Brain microvascular endothelial cell (primary cell): ENCODE data around the gene TYW1B.
"Not testable (repeated sequence)": the region's sequence is repeated elsewhere in the genome, so short reads cannot be mapped to it uniquely, and the experiment has no call there.

ENCODE experiments used
- DNase-seq: peaks from one replicate; pipeline ENCODE4 v3.0.0-alpha.2; 2020
- H3K27ac ChIP-seq: fragments of 250-450 bp; sonication (Bioruptor Pico); 2 replicates; pipeline ENCODE4 v1.5.1; 2020; ENCODE audit warnings: mild to moderate bottlenecking, moderate library complexity
- H3K27me3 ChIP-seq: fragments of 250-450 bp; sonication (Bioruptor Pico); replicated peaks from 2 replicates; pipeline ENCODE4 v1.5.1; 2020; ENCODE audit warnings: mild to moderate bottlenecking
- H3K36me3 ChIP-seq: fragments of 250-450 bp; sonication (Bioruptor Pico); replicated peaks from 2 replicates; pipeline ENCODE4 v1.5.1; 2020; ENCODE audit warnings: mild to moderate bottlenecking
- H3K4me3 ChIP-seq: 2 replicates; pipeline ENCODE4 v1.5.1; 2011; ENCODE audit warnings: low read depth, mild to moderate bottlenecking, control low read depth, low read length, moderate library complexity
- in situ Hi-C: cut with HindIII; loops from 2 replicates; pipeline ENCODE4 v1.10.0; 2017; ENCODE audit warnings: low sequenced_read_pairs, low pct_ligation_motif_present
- TF ChIP-seq, protein P1 (sequence below): IDR thresholded peaks from 2 replicates; pipeline ENCODE4 v1.5.1; 2011; ENCODE audit warnings: low read depth, mild to moderate bottlenecking, moderate library complexity, low read length, control low read depth, inconsistent platforms; ENCODE audit errors: missing control alignments

Gene TYW1B

DNA sequence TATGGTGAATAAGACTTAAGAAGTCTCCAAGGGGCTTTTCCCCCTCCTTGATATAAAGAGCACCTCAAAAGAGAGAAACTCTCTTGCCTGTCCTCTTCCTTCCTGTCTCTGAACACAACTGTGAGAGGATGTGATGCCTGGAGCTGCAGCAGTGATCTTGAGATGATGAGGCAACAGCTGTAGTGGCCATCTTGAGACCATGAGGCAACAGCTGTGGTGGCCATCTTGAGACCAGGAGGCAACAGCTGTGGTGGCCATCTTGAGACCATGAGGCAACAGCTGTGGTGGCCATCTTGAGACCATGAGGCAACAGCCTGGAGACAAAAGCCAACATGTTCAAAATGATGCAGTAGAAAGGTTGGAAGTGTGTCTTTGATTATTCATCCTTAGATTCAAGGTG is 277.5 kb downstream of the TYW1B start:
- H3K27me3 ChIP-seq, DNase-seq, H3K36me3 ChIP-seq, H3K4me3 ChIP-seq, in situ Hi-C loops, H3K27ac ChIP-seq: not testable (repeated sequence)

DNA sequence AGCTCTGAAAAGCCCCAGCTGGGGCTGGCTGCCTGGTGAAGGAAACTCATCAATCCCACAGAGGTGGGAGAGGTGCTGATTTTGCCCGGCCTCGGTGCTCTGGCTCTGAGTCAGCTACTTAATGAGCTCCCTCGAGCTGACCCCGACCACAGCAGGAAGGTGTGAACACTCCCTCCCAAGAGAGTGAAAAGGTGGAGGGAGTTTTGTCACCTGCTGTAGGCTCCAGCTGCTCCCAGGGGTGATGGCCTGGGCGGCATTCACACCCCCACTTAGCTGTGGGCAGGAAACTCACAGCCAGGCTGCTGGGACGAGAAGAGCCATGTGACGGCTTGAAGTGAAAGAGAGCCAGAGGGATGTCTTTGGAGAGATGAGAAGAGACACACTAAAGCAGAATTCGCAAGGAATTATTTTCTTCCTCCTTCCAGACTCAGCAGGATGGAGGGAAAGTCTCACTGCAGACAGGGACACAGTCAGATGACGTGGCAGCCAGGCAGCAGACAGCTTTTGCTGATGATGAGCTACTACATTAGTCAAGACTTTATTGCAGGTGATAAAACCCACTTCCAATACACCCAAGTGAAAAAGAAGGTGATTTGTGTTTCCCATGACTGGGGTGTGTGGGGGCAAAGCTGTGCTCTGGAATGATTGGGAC is 281.3 kb downstream of the TYW1B start:
- H3K4me3 ChIP-seq: not testable (repeated sequence)

DNA sequence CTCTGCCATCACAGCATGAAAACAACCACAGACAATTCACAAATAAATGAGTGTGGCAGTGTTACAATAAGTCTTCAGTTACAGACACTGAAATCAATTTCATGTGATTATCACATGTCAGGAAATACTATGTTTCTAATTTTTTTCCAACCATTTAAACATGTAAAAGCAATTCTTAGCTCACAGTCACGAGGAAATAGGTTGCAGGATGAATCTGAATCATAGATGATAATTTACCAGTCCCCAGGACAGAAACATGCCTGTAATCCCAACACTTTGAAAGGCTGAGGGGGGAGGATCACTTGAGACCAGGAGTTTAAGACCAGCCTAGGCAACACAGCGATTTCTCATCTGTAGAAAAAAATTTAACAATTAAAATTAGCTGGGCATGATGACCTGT is 283.5 kb downstream of the TYW1B start:
- DNase-seq, in situ Hi-C loops, H3K4me3 ChIP-seq, H3K36me3 ChIP-seq, H3K27me3 ChIP-seq, H3K27ac ChIP-seq: not testable (repeated sequence)

More for the DNA sequence above, 281.3 kb downstream of the TYW1B start:
- in situ Hi-C loops, H3K27ac ChIP-seq, H3K27me3 ChIP-seq, DNase-seq, H3K36me3 ChIP-seq: not testable (repeated sequence)

DNA sequence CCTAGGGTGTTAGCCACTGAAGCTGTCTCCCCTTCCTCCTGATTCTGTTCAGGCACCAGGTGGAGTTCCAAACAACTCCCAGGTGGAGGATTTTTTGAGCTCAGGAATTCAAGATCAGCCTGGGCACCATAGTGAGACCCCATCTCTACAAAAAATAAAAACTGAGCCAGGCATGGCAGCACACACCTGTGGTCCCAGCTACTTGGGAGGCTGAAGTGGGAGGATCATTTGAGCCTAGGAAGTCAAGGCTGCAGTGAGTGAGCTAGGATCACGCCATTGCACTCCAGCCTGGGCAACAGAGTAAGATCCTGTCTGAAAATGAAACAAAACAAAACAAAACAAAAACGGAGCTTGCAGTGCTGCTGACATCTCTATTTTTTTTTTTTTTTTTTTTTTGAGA is 287.1 kb downstream of the TYW1B start:
- Histone ChIP-seq H3K27ac (no peak overlapping the region), H3K27me3 (no peaks in the 10 kb centered on the region), H3K36me3 (no peaks in the 10 kb centered on the region), H3K4me3 (no peak overlapping the region)
- TF ChIP-seq, protein P1, sequence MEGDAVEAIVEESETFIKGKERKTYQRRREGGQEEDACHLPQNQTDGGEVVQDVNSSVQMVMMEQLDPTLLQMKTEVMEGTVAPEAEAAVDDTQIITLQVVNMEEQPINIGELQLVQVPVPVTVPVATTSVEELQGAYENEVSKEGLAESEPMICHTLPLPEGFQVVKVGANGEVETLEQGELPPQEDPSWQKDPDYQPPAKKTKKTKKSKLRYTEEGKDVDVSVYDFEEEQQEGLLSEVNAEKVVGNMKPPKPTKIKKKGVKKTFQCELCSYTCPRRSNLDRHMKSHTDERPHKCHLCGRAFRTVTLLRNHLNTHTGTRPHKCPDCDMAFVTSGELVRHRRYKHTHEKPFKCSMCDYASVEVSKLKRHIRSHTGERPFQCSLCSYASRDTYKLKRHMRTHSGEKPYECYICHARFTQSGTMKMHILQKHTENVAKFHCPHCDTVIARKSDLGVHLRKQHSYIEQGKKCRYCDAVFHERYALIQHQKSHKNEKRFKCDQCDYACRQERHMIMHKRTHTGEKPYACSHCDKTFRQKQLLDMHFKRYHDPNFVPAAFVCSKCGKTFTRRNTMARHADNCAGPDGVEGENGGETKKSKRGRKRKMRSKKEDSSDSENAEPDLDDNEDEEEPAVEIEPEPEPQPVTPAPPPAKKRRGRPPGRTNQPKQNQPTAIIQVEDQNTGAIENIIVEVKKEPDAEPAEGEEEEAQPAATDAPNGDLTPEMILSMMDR: no peak
- in situ Hi-C loops: no loop called here
- DNase-seq: no peak

DNA sequence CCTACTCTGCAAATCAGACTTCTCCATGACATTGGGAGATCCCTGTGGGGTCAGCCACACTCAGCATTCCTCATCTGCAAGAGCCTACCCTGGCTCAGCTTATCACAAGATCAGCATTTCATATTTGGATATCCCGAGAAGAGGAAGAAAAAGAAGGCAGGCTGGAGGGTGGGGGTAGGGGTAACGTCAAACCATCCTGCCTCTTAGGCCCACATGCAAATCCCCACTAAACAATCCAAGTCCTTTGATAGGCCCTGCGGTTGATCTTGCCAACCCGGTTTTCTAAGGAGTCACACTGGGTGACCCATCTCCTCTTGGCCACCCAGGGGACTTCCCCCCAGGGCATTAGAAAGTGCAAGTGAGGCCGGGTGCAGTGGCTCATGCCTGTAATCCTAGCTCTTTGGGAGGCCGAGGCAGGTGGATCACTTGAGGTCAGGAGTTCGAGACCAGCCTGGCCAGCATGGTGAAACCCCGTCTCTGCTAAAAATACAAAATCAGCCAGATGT is 287.8 kb downstream of the TYW1B start:
- Histone ChIP-seq H3K27me3 (no peaks in the 10 kb centered on the region), H3K27ac (no peak overlapping the region), H3K4me3 (no peak overlapping the region), H3K36me3 (no peaks in the 10 kb centered on the region)
- no peak for DNase-seq
- in situ Hi-C loops: no loop called here
- TF ChIP-seq, protein P1: no peak

DNA sequence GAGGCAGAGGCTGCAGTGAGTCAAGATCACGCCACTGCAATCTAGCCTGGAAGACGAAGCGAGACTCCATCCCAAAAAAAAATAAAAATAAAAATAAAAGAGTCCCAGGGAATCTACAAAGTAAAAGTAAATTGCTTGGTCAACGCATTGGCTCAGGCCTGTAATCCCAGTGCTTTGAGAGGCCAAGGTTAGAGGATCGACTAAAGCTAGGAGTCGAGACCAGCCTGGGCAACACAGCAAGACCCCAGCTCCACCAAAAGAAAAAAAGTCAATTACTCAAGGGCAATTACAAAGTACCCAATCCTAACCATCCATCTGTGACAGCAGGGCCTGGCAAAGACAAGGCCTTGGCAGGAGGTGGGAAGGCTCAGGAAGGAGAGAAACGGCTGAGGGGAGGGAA is 288.3 kb downstream of the TYW1B start:
- H3K4me3 ChIP-seq: no peak overlapping the region
- DNase-seq: no peak
- H3K27me3 ChIP-seq: no peaks in the 10 kb centered on the region
- no peaks in the 10 kb centered on the region for H3K36me3 ChIP-seq
- TF ChIP-seq, protein P1: no peak
- in situ Hi-C loops: no loop called here
- no peak overlapping the region for H3K27ac ChIP-seq

DNA sequence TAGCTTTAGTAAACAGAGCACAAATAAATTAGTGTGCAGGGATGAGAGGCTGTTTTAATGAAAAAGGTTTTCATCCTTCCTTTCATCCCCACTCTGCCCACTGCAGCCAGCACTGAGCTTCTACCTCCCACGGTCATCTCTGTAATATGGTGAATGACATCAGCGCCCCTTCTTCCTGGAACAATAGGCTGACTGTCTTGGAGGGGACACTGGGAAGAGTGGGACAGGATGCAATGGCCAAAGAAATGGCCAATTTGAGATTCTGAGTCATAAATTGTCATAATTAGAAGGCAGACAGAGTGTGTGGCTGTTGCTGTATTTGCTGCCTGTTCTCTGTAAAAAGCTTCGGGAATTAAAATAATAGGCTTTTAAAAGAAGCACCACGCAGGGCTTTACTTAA is 289.1 kb downstream of the TYW1B start:
- in situ Hi-C loops: no loop called here

More for the DNA sequence above, 289.1 kb downstream of the TYW1B start:
- no peak for DNase-seq
- Histone ChIP-seq H3K36me3 (no peaks in the 10 kb centered on the region), H3K4me3 (no peak overlapping the region), H3K27ac (no peak overlapping the region), H3K27me3 (no peaks in the 10 kb centered on the region)
- TF ChIP-seq, protein P1: no peak
